D721Med (cell line): ENCODE data around the gene ABCC6.
"Not testable (repeated sequence)": the region's sequence is repeated elsewhere in the genome, so short reads cannot be mapped to it uniquely, and the experiment has no call there.

ENCODE experiments used
- DNase-seq: peaks from one replicate; pipeline ENCODE4 v3.0.0; 2011; ENCODE audit warnings: low spot score; ENCODE audit not compliant: insufficient read length
- FAIRE-seq: peaks from 2 replicates; lab custom pipeline; 2011; peaks lifted over from hg19 to GRCh38; lab: Jason Lieb, UNC

ABCC6 gene

GRCh38 chr16:16237738-16238137 lies 14.4 kb upstream of the ABCC6 start:
- not testable (repeated sequence) for DNase-seq, FAIRE-seq

GRCh38 chr16:16237071-16237470 lies 13.8 kb upstream of the ABCC6 start:
- not testable (repeated sequence) for DNase-seq, FAIRE-seq

- FAIRE-seq, DNase-seq: not testable (repeated sequence)
These were observed 9.4 kb upstream of the ABCC6 start for GRCh38 chr16:16232692-16233061.

GRCh38 chr16:16223662-16224241 lies 458 bp upstream of the ABCC6 start:
- not testable (repeated sequence) for FAIRE-seq, DNase-seq

GRCh38 chr16:16221382-16221781 lies 1.9 kb downstream of the ABCC6 start:
- not testable (repeated sequence) for FAIRE-seq, DNase-seq

- DNase-seq, FAIRE-seq: not testable (repeated sequence)
These were observed 2.8 kb downstream of the ABCC6 start for GRCh38 chr16:16220449-16220848.

GRCh38 chr16:16218787-16219186 lies 4.5 kb downstream of the ABCC6 start:
- not testable (repeated sequence) for FAIRE-seq, DNase-seq

- not testable (repeated sequence) for FAIRE-seq, DNase-seq
These were observed 4.9 kb downstream of the ABCC6 start for GRCh38 chr16:16218349-16218748.

- FAIRE-seq, DNase-seq: not testable (repeated sequence)
These were observed 9.4 kb downstream of the ABCC6 start for GRCh38 chr16:16213863-16214293.

GRCh38 chr16:16211404-16211803 lies 11.9 kb downstream of the ABCC6 start:
- FAIRE-seq, result not testable (repeated sequence)

GRCh38 chr16:16208461-16208860 lies 14.8 kb downstream of the ABCC6 start:
- FAIRE-seq, DNase-seq: not testable (repeated sequence)

More at GRCh38 chr16:16211404-16211803, 11.9 kb downstream of the ABCC6 start:
- not testable (repeated sequence) for DNase-seq

- FAIRE-seq, result not testable (repeated sequence)
These were observed 15.4 kb downstream of the ABCC6 start for GRCh38 chr16:16207787-16208334.

GRCh38 chr16:16207097-16207786 lies 16.1 kb downstream of the ABCC6 start:
- not testable (repeated sequence) for DNase-seq, FAIRE-seq

More at GRCh38 chr16:16207787-16208334, 15.4 kb downstream of the ABCC6 start:
- DNase-seq, result not testable (repeated sequence)

- FAIRE-seq, DNase-seq: not testable (repeated sequence)
These were observed 17.4 kb downstream of the ABCC6 start for GRCh38 chr16:16205864-16206263.

- not testable (repeated sequence) for FAIRE-seq, DNase-seq
These were observed 18.7 kb downstream of the ABCC6 start for GRCh38 chr16:16204552-16204951.

GRCh38 chr16:16203494-16203893 lies 19.8 kb downstream of the ABCC6 start:
- not testable (repeated sequence) for FAIRE-seq, DNase-seq
